K562 (cell line): ENCODE results near the gene MYADM. TPM values are rescaled to one million over a fixed set of nuclear protein-coding genes. Genes with fewer than 3 reads are reported as not detected.

Source experiments
- ATAC-seq: fragments of 200-7000 bp; cut with Tn5 transposase; 3 replicates; pipeline ENCODE4 v1.9.1; 2020; ENCODE audit warnings: moderate library complexity
- BruUV-seq: library from RNA; stranded (reverse); fragments of 400-500 nt; replicated peaks from 2 replicates; lab custom pipeline; 2021; lab: Mats Ljungman, UMichigan
- CTCF ChIA-PET: fragments of 300-600 bp; formaldehyde crosslinking; extraction: SDS; loops from one replicate; lab custom pipeline; 2021; ENCODE audit warnings: low intra/inter-chr PET ratio; lab: Yijun Ruan, JAX
- POLR2A ChIA-PET: fragments of 300-600, 350-650 bp; sonication (Branson Sonifier 250); formaldehyde crosslinking; extraction: SDS; loops from one replicate; lab custom pipeline; 2021; ENCODE audit warnings: antibody characterized with exemption, inconsistent platforms; lab: Yijun Ruan, JAX
- DNase-seq, 4 experiments: peaks; one replicate each; pipeline versions ENCODE4 v3.0.0 to v3.0.0-alpha.2; 2011 to 2018; ENCODE audit warnings: low spot score in 3 of 4, mixed read lengths in 3 of 4; ENCODE audit errors: extremely low read depth in 1 of 4
- FAIRE-seq: peaks from 2 replicates; lab custom pipeline; 2011; peaks lifted over from hg19 to GRCh38; lab: Jason Lieb, UNC
- H2AFZ ChIP-seq: 2 replicates; pipeline ENCODE4 v1.6.0; 2011; ENCODE audit warnings: low read depth, low read length, control low read depth, inconsistent platforms
- H3K27ac ChIP-seq: fragments of 200-600 bp; 3 replicates; pipeline ENCODE4 v1.8.0; 2011; ENCODE audit warnings: low read depth, mild to moderate bottlenecking, control low read depth, inconsistent platforms, low read length, moderate library complexity, mixed read lengths; ENCODE audit errors: extremely low read depth
- H3K27me3 ChIP-seq, 2 experiments: fragments of 300-600 bp in 1 of 2; 2 replicates in 1 of 2; 3 replicates in 1 of 2; pipeline versions ENCODE4 v1.6.0 to v1.8.0; 2011; ENCODE audit warnings: inconsistent platforms in 2 of 2, low read length in 2 of 2, mild to moderate bottlenecking in 1 of 2, mixed read lengths in 1 of 2, moderate library complexity in 1 of 2; ENCODE audit not compliant: control insufficient read depth in 2 of 2, insufficient read depth in 2 of 2
- H3K36me3 ChIP-seq: fragments of 300-600 bp; 3 replicates; pipeline ENCODE4 v1.8.0; 2011; ENCODE audit warnings: mild to moderate bottlenecking, low read length, inconsistent platforms; ENCODE audit not compliant: control insufficient read depth, insufficient read depth
- H3K4me1 ChIP-seq, 2 experiments: fragments of 200-600 bp in 1 of 2; replicated peaks in 1 of 2; 2 replicates in 1 of 2; 3 replicates in 1 of 2; pipeline versions ENCODE4 v1.5.1 to v1.8.0; 2011; ENCODE audit warnings: inconsistent platforms in 2 of 2, low read length in 2 of 2, mild to moderate bottlenecking in 1 of 2, mixed read lengths in 1 of 2, moderate library complexity in 1 of 2; ENCODE audit not compliant: control insufficient read depth in 2 of 2, insufficient read depth in 2 of 2
- H3K4me2 ChIP-seq: 2 replicates; pipeline ENCODE4 v1.6.1; 2011; ENCODE audit warnings: low read length, control low read depth, inconsistent platforms, mixed read lengths; ENCODE audit not compliant: insufficient read depth
- H3K4me3 ChIP-seq: fragments of 200-600 bp; sonication (generic), shearing (Covaris generic); 2 replicates; pipeline ENCODE4 v1.5.1; 2016; ENCODE audit warnings: control low read depth, inconsistent platforms
- H3K79me2 ChIP-seq: fragments of 200-600 bp; 3 replicates; pipeline ENCODE4 v1.8.0; 2011; ENCODE audit warnings: low read length, inconsistent platforms; ENCODE audit not compliant: control insufficient read depth, insufficient read depth
- H3K9ac ChIP-seq, 2 experiments: 2 replicates each; pipeline versions ENCODE4 v1.6.0 to v1.6.1; 2011; ENCODE audit warnings: low read depth in 2 of 2, low read length in 2 of 2, control low read depth in 1 of 2, inconsistent platforms in 1 of 2, mild to moderate bottlenecking in 1 of 2, mixed read lengths in 1 of 2; ENCODE audit not compliant: insufficient read depth in 1 of 2
- H3K9me1 ChIP-seq: one replicate; pipeline ENCODE4 v1.6.0; 2011; ENCODE audit warnings: inconsistent platforms, mild to moderate bottlenecking, low read length, moderate library complexity; ENCODE audit not compliant: control insufficient read depth, insufficient read depth
- H3K9me3 ChIP-seq: replicated peaks from 2 replicates; pipeline ENCODE4 v1.5.1; 2011; ENCODE audit warnings: low read depth, low read length, inconsistent platforms; ENCODE audit not compliant: control insufficient read depth, insufficient read depth
- H4K20me1 ChIP-seq: replicated peaks from 2 replicates; pipeline ENCODE4 v1.6.1; 2011; ENCODE audit warnings: low read length, inconsistent platforms, mixed read lengths; ENCODE audit not compliant: control insufficient read depth, insufficient read depth
- FOSL1 ChIP-seq: fragments of 200-800 bp; sonication (Bioruptor generic); conservative IDR thresholded peaks from 2 replicates; pipeline ENCODE4 v1.6.1; 2016; ENCODE audit warnings: missing genetic modification characterization, missing compliant biosample characterization
- HMG20B ChIP-seq: fragments of 250-450 bp; sonication (Bioruptor Pico); IDR thresholded peaks from 2 replicates; pipeline ENCODE4 v1.5.0; 2021; ENCODE audit warnings: mild to moderate bottlenecking
- HNRNPH1 ChIP-seq: fragments of 200-400 bp; formaldehyde crosslinking; optimal IDR thresholded peaks from 2 replicates; pipeline ENCODE3; 2017; ENCODE audit warnings: low read depth, mild to moderate bottlenecking, low read length, moderate library complexity
- JUNB ChIP-seq: fragments of 450-650 bp; formaldehyde crosslinking; conservative IDR thresholded peaks from 2 replicates; pipeline ENCODE4 v1.4.0; 2020; ENCODE audit warnings: mild to moderate bottlenecking
- KDM4B ChIP-seq, 2 experiments: fragments of 450-650 bp in 1 of 2; sonication (generic) in 1 of 2; IDR thresholded peaks; 2 replicates each; pipeline ENCODE4 v1.6.1; 2016 to 2017; ENCODE audit warnings: borderline replicate concordance in 2 of 2, antibody characterized with exemption in 1 of 2, low read depth in 1 of 2, mild to moderate bottlenecking in 1 of 2
- MYBL2 ChIP-seq, 2 experiments: fragments of 450-650 bp in 1 of 2; sonication (generic) in 1 of 2; formaldehyde crosslinking in 1 of 2; IDR thresholded peaks; 2 replicates each; pipeline versions ENCODE4 v1.6.1 to v1.8.1; 2017 to 2022; ENCODE audit warnings: borderline replicate concordance in 1 of 2, inconsistent platforms in 1 of 2, low read depth in 1 of 2, mild to moderate bottlenecking in 1 of 2, missing genetic modification reagents in 1 of 2, moderate library complexity in 1 of 2
- NR1H2 ChIP-seq: sonication (generic); formaldehyde crosslinking; IDR thresholded peaks from 2 replicates; pipeline ENCODE4 v1.4.0; 2020; ENCODE audit warnings: mild to moderate bottlenecking, missing genetic modification reagents
- PCBP1 ChIP-seq: fragments of 200-400 bp; formaldehyde crosslinking; IDR thresholded peaks from 2 replicates; pipeline ENCODE4 v1.6.1; 2018; ENCODE audit warnings: mild to moderate bottlenecking, low read depth, low read length; ENCODE audit not compliant: poor library complexity, severe bottlenecking
- SMAD2 ChIP-seq: fragments of 150-350 bp; IDR thresholded peaks from 2 replicates; pipeline ENCODE4 v1.6.1; 2014; ENCODE audit warnings: low read depth, mild to moderate bottlenecking, low read length
- TCF7L2 ChIP-seq: fragments of 150-350 bp; IDR thresholded peaks from 2 replicates; pipeline ENCODE4 v1.6.1; 2016; ENCODE audit warnings: low read depth, mild to moderate bottlenecking, low read length, moderate library complexity
- XRCC3 ChIP-seq: fragments of 450-650 bp; IDR thresholded peaks from 2 replicates; pipeline ENCODE4 v1.6.1; 2017; ENCODE audit warnings: mild to moderate bottlenecking, moderate library complexity
- ZFP30 ChIP-seq: fragments of 250-450 bp; sonication (Bioruptor Pico); IDR thresholded peaks from 2 replicates; pipeline ENCODE4 v1.8.0; 2022; ENCODE audit warnings: moderate library complexity, mild to moderate bottlenecking, inconsistent platforms, borderline replicate concordance
- ZNF408 ChIP-seq: fragments of 250-450 bp; sonication (Bioruptor Pico); IDR thresholded peaks from 2 replicates; pipeline ENCODE4 v1.4.0; 2020; ENCODE audit warnings: low read depth, mild to moderate bottlenecking, moderate library complexity
- ZNF668 ChIP-seq: fragments of 250-450 bp; sonication (Bioruptor Pico); IDR thresholded peaks from 2 replicates; pipeline ENCODE4 v1.8.0; 2022; ENCODE audit warnings: mild to moderate bottlenecking, inconsistent platforms
- WGBS: fragments of 100-300 bp; shearing (Covaris generic); methylation state at CpG from one replicate; pipeline ENCODE4 v1.1.6; 2016; ENCODE audit warnings: low coverage, mixed read lengths; ENCODE audit not compliant: insufficient coverage; ENCODE audit errors: missing lambda C conversion rate; 5-methylcytosine and 5-hydroxymethylcytosine counted together
- in situ Hi-C: fragments of 300-500 bp; cut with MboI; formaldehyde crosslinking; loops from 4 replicates; pipeline ENCODE4 v1.15.0; 2018; ENCODE audit warnings: inconsistent platforms, mixed read lengths
- intact Hi-C: fragments of 100-400 bp; cut with micrococcal nuclease; formaldehyde crosslinking; loops from 2 replicates; pipeline ENCODE4 v1.14.2; 2022
- polyA plus RNA-seq, 8 experiments: library from polyadenylated mRNA; depleted of rRNA in 4 of 8; stranded (reverse) in 5 of 8; unstranded in 3 of 8; fragments of >200 nt; fragmentation: Nextera tagmentation in 2 of 8; fragmentation: Illumina TruSeq in 1 of 8; extraction: Ambion mirVana in 2 of 8; extraction: Trizol in 1 of 8; gene quantifications; 2 replicates each; pipeline versions ENCODE4 v1.2.1 to v1.2.3, GENCODE V29; 2011 to 2014; ENCODE audit warnings: inconsistent platforms in 1 of 8, missing spikeins in 1 of 8
- total RNA-seq, 7 experiments: library from RNA; depleted of rRNA in 6 of 7; stranded (reverse); fragments of >200 nt in 6 of 7; fragmentation: Illumina TruSeq in 2 of 7; extraction: Trizol in 2 of 7; gene quantifications; 2 replicates each; pipeline versions ENCODE4 v1.2.1 to v1.2.3, GENCODE V29; 2011 to 2021; ENCODE audit warnings: low replicate concordance in 1 of 7

The MYADM gene
- total and polyA plus RNA-seq, 9 of the 15 experiments (the other 6 are each of a cell fraction or from before 2014, with no cell fraction given) = 4.5 to 70.3 (median 14.4) TPM

DNA sequence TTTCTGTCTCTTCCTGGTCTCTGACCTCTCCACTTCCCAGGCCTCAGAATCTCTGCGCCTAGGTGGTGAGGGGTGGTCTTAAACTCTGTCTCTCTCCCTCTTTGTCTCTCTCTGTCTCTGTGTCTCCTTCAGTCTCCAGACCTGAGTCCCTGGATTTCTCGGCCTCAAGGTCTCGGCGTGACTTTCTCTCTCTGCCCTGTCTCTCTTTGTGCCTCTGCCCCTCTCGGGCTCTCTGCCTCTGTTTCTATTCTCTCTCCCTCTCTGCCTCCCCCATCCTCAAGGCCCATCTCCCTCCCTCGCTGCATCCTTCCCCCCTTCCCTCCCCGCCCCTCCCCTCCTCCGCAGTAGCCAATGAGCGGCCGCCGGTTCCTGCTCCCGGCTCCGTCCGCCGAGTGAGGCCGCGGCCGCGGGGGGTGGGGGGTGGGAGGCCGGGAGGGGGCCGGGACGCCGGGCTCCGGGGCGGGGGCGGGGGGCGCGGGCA is 41.3 kb downstream of the MYADM start, which contains the start of gene CACNG7:
Gene CACNG7 (plus strand): TSS at position 344 of the 481 bp plus-strand sequence. CDS start 3,554 bp downstream, outside the sequence.
- TF ChIP-seq TCF7L2 (no peak), HNRNPH1 (no peak), FOSL1 (no peak), ZNF408 (no peak), ZNF668 (no peak), KDM4B (IDR thresholded peaks at IDR 0.05; ENCODE audit: borderline replicate concordance in 2 of 2, low read depth in 1 of 2) (no peak), HMG20B (CRISPR knock-in tag) (no peak), PCBP1 (no peak), JUNB (no peak), XRCC3 (no peak), NR1H2 (CRISPR knock-in tag) (no peak), SMAD2 (no peak), ZFP30 (no peak), MYBL2 (IDR thresholded peaks at IDR 0.05; ENCODE audit: low read depth) (no peak), MYBL2 (CRISPR knock-in tag; IDR thresholded peaks at IDR 0.05; ENCODE audit: borderline replicate concordance) (no peak)
- TF ChIP-seq, all 486 proteins: peak for 0
- BruUV-seq = no TSS peak
- Histone ChIP-seq H3K9ac (no peak within 1 kb of the TSS), H3K79me2 (no peaks in the 10 kb centered on the region), H3K9me3 (no peaks in the 10 kb centered on the region), H3K4me3 (no peak within 1 kb of the TSS), H3K4me2 (no peak within 1 kb of the TSS), H2AFZ (no peak within 1 kb of the TSS), H3K4me1 (peaks cover 0 to 27% of the 10 kb centered on the region in 2 experiments; a peak in 2 of 5 replicates), H3K36me3 (no peaks in the 10 kb centered on the region), H3K9me1 (peaks cover 3% of the 10 kb centered on the region), H3K27ac (no peak within 1 kb of the TSS), H3K27me3 (peaks cover 13 to 51% of the 10 kb centered on the region in 2 experiments; a peak in 3 of 5 replicates), H4K20me1 (peaks cover 10% of the 10 kb centered on the region)
- FAIRE-seq (no peak), DNase-seq (no peak), ATAC-seq (no peak)
- CTCF ChIA-PET = no interaction called here
- POLR2A ChIA-PET = interaction anchor here (0.6 kb wide), 1 partner anchor 8 kb away, joined by 5 read pairs; no protein-coding TSS in a partner anchor
- WGBS = 3% methylated on average over 4 of the region's 28 CpGs
- intact Hi-C loops (loop anchor here (5.0 kb wide), 1 partner anchor 113 kb away; no protein-coding TSS in a partner anchor), in situ Hi-C loops (no loop called here)
